Osteoblast (primary cell): Measurements from ENCODE around the gene AMOTL2. TPM values are rescaled to one million over a fixed set of nuclear protein-coding genes. Genes with fewer than 3 reads are reported as not detected.

Source experiments
- DNase-seq: peaks from one replicate; pipeline ENCODE4 v3.0.0; 2011; ENCODE audit warnings: low spot score, mixed read lengths; ENCODE audit not compliant: insufficient read length; ENCODE audit errors: missing footprints
- H2AFZ ChIP-seq: 2 replicates; pipeline ENCODE4 v1.6.0; 2011; ENCODE audit warnings: mild to moderate bottlenecking, low read length
- H3K27ac ChIP-seq: 2 replicates; pipeline ENCODE4 v1.5.1; 2011; ENCODE audit warnings: mild to moderate bottlenecking, low read depth, low read length, moderate library complexity
- H3K27me3 ChIP-seq: 2 replicates; pipeline ENCODE4 v1.6.0; 2012; ENCODE audit warnings: mild to moderate bottlenecking, control low read depth, inconsistent platforms, low read length, moderate library complexity; ENCODE audit not compliant: insufficient read depth
- H3K36me3 ChIP-seq: 2 replicates; pipeline ENCODE4 v1.5.1; 2011; ENCODE audit warnings: mild to moderate bottlenecking, low read length, control low read depth, moderate library complexity; ENCODE audit not compliant: insufficient read depth
- H3K4me1 ChIP-seq: 2 replicates; pipeline ENCODE4 v1.5.1; 2011; ENCODE audit warnings: mild to moderate bottlenecking, low read length, control low read depth, moderate library complexity; ENCODE audit not compliant: insufficient read depth
- H3K4me2 ChIP-seq: 2 replicates; pipeline ENCODE4 v1.6.0; 2011; ENCODE audit warnings: mild to moderate bottlenecking, low read length; ENCODE audit not compliant: insufficient read depth
- H3K4me3 ChIP-seq: fragments of 200-600 bp; sonication (generic); 3 replicates; pipeline ENCODE4 v1.5.1; 2012; ENCODE audit warnings: mild to moderate bottlenecking, low read length, inconsistent platforms; ENCODE audit not compliant: insufficient read depth
- H3K79me2 ChIP-seq: 2 replicates; pipeline ENCODE4 v1.6.0; 2012; ENCODE audit warnings: mild to moderate bottlenecking, low read length, control low read depth, inconsistent platforms; ENCODE audit not compliant: insufficient read depth
- H3K9me3 ChIP-seq: 2 replicates; pipeline ENCODE4 v1.5.1; 2011; ENCODE audit warnings: low read depth, low read length, control low read depth
- H4K20me1 ChIP-seq: 2 replicates; pipeline ENCODE4 v1.6.0; 2012; ENCODE audit warnings: mild to moderate bottlenecking, low read length, control low read depth; ENCODE audit not compliant: insufficient read depth
- CTCF ChIP-seq: IDR thresholded peaks from 2 replicates; pipeline ENCODE4 v1.5.1; 2011; ENCODE audit warnings: mild to moderate bottlenecking, low read depth, low read length, moderate library complexity; ENCODE audit errors: extremely low read depth
- total RNA-seq: library from RNA; depleted of rRNA; stranded (reverse); fragments of >200 nt; gene quantifications from 2 replicates; pipeline ENCODE4 v1.2.3, GENCODE V29; 2012

AMOTL2 gene
- total RNA-seq, 1 donor, result 300 TPM

- Histone ChIP-seq H3K27me3 (no peaks in the 10 kb centered on the region), H3K79me2 (no peaks in the 10 kb centered on the region), H2AFZ (no peak overlapping the region), H3K4me1 (peaks cover 11% of the 10 kb centered on the region), H3K36me3 (no peaks in the 10 kb centered on the region), H3K4me3 (no peak overlapping the region), H3K4me2 (no peak overlapping the region), H3K27ac (no peak overlapping the region), H4K20me1 (no peaks in the 10 kb centered on the region), H3K9me3 (peaks cover 7% of the 10 kb centered on the region)
- no peak for DNase-seq
- no peak for TF ChIP-seq CTCF
Measured at GRCh38 chr3:134404366-134404885, 30.2 kb upstream of the AMOTL2 start.

- Histone ChIP-seq H3K79me2 (no peaks in the 10 kb centered on the region), H2AFZ (no peak overlapping the region), H3K27ac (no peak overlapping the region), H3K27me3 (no peaks in the 10 kb centered on the region), H4K20me1 (no peaks in the 10 kb centered on the region), H3K9me3 (peaks cover 7% of the 10 kb centered on the region), H3K4me2 (no peak overlapping the region), H3K36me3 (no peaks in the 10 kb centered on the region), H3K4me1 (peaks cover 12% of the 10 kb centered on the region), H3K4me3 (no peak overlapping the region)
- no peak for TF ChIP-seq CTCF
- DNase-seq, result no peak
Measured at GRCh38 chr3:134397755-134398154, 23.5 kb upstream of the AMOTL2 start.

- no peak for DNase-seq
- no peak for TF ChIP-seq CTCF
Measured at GRCh38 chr3:134395103-134395502, 20.9 kb upstream of the AMOTL2 start.

GRCh38 chr3:134394380-134394779 lies 20.1 kb upstream of the AMOTL2 start:
- no peaks in the 10 kb centered on the region for H3K27me3 ChIP-seq
- H3K4me3 ChIP-seq, result no peak overlapping the region
- no peak for DNase-seq
- H3K4me2 ChIP-seq, result no peak overlapping the region
- peaks cover 3% of the 10 kb centered on the region for H3K9me3 ChIP-seq
- no peaks in the 10 kb centered on the region for H3K79me2 ChIP-seq
- H2AFZ ChIP-seq, result no peak overlapping the region
- TF ChIP-seq CTCF, result no peak
- peaks cover 21% of the 10 kb centered on the region for H3K4me1 ChIP-seq
- no peak overlapping the region for H3K27ac ChIP-seq
- no peaks in the 10 kb centered on the region for H4K20me1 ChIP-seq
- H3K36me3 ChIP-seq, result no peaks in the 10 kb centered on the region

More at GRCh38 chr3:134395103-134395502, 20.9 kb upstream of the AMOTL2 start:
- Histone ChIP-seq H3K4me2 (no peak overlapping the region), H3K36me3 (no peaks in the 10 kb centered on the region), H3K27me3 (no peaks in the 10 kb centered on the region), H4K20me1 (no peaks in the 10 kb centered on the region), H2AFZ (peak overlapping the region; percentile 26), H3K9me3 (no peaks in the 10 kb centered on the region), H3K27ac (no peak overlapping the region), H3K4me3 (no peak overlapping the region), H3K4me1 (peaks cover 21% of the 10 kb centered on the region), H3K79me2 (no peaks in the 10 kb centered on the region)
